GM10266 (cell line): ENCODE results near the gene ZNF521.
"Not testable (repeated sequence)": the region's sequence is repeated elsewhere in the genome, so short reads cannot be mapped to it uniquely, and the experiment has no call there.

Experiments
- DNase-seq: peaks from one replicate; pipeline ENCODE4 v3.0.0; 2012; ENCODE audit errors: extremely low spot score
- TF ChIP-seq, protein P1 (sequence below): IDR thresholded peaks from 2 replicates; pipeline ENCODE4 v1.5.1; 2012; ENCODE audit warnings: mild to moderate bottlenecking, low read depth; ENCODE audit not compliant: control insufficient read depth, insufficient read depth; ENCODE audit errors: missing control alignments

The ZNF521 gene

GRCh38 chr18:25042641-25043051 is 309.3 kb downstream of the ZNF521 start:
- TF ChIP-seq, protein P1, sequence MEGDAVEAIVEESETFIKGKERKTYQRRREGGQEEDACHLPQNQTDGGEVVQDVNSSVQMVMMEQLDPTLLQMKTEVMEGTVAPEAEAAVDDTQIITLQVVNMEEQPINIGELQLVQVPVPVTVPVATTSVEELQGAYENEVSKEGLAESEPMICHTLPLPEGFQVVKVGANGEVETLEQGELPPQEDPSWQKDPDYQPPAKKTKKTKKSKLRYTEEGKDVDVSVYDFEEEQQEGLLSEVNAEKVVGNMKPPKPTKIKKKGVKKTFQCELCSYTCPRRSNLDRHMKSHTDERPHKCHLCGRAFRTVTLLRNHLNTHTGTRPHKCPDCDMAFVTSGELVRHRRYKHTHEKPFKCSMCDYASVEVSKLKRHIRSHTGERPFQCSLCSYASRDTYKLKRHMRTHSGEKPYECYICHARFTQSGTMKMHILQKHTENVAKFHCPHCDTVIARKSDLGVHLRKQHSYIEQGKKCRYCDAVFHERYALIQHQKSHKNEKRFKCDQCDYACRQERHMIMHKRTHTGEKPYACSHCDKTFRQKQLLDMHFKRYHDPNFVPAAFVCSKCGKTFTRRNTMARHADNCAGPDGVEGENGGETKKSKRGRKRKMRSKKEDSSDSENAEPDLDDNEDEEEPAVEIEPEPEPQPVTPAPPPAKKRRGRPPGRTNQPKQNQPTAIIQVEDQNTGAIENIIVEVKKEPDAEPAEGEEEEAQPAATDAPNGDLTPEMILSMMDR = no peak

DNA sequence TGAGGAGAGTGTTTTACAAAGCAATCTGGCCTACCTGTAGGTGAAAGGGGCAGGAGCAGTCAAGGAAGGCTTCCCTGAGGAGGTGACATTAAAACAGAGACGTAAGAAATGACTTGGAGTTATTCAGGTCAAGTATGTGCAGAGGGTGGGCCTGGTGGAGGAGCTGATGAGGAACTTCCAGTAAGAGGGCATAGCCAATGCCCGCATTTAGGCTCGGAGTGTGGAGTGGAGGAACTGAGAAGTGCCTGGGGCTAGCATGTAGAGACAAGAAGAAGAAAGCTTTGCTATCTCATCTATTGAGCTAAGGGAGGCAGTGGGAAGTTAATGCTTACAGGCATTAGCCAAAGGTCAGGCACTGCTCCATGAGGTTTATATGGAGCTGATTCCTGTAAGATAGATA is 312.2 kb downstream of the ZNF521 start:
- TF ChIP-seq, protein P1 = no peak
- no peak for DNase-seq

More at GRCh38 chr18:25042641-25043051, 309.3 kb downstream of the ZNF521 start:
- no peak for DNase-seq

DNA sequence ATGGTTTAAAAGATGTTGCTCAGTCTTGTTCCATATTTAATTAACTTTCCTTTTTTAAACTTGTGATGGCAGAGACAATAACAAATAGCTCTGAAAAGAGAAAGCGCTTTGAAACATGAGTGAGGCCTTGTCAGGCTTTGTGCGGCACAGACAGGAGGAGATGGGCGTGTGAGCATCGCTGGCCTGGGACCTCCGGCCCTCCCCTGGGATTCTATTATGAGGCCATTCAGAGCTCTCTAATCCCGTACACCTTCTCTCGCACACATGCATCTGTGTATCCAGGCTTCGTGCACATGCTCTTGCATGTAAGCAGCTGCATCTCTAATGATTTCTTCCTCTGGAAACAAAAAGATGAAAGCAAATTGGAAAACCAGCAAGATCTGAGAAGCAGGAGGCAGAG is 313.7 kb downstream of the ZNF521 start:
- DNase-seq = no peak
- TF ChIP-seq, protein P1 = no peak

GRCh38 chr18:25033747-25034471 is 318.1 kb downstream of the ZNF521 start:
- TF ChIP-seq, protein P1 = no peak
- no peak for DNase-seq

DNA sequence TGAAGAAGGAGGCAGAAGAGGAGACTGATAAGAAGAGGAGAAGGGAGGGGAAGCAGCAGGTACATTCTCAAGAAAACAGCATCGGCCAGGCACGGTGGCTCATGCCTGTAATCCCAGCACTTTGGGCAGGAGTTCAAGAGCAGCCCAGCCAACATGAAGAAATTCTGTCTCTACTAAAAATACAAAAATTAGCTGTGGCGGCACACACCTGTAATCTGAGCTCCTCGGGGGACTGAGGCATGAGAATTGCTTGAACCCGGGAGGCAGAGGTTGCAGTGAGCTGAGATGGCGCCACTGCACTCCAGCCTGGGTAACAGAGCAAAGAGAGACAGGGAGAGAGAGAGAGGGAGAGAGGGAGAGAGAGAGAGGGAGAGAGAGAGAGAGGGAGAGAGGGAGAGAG is 318.8 kb downstream of the ZNF521 start:
- not testable (repeated sequence) for DNase-seq

DNA sequence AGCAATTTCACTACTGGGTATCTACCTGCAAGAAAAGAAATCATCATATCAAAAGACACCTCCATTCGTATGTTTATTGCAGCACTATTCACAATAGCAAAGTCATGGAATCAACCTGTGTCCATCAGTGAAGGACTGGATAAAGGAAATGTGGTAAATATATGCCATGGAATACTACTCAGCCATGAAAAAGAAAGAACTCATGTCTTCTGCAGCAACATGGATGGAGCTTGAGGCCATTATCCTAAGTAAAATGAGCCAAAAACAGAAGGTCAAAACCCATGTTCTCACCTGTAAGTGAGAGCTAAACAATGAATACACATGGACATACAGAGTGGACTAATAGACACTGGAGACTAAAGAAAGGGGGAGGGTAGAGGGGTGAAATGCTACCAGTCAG is 322.2 kb downstream of the ZNF521 start:
- DNase-seq = no peak
- TF ChIP-seq, protein P1 = no peak

DNA sequence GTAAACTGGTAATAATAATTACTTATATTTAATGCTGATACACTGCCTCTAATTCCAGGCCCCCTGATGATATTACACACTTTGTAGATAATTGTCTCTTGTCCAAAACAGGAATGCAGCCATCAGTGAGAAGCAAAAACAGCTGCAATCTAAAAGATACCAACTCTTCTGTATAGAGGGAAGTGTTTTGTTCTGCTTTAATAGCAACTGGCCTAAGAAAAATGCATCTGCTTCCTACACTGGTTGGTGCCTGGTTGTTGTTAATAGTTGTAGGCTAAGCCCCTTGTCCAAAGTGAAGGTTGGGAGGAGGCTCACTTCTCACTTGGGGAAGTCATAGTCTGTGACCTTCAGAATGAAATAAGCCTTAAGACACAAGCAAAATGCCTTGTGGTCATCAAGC is 332.0 kb downstream of the ZNF521 start:
- TF ChIP-seq, protein P1 = no peak
- no peak for DNase-seq
